Bone marrow (tissue), 2 donors: Measurements from ENCODE around the gene MMAB.

Experiments used
- DNase-seq, 2 donors: peaks; one replicate each; lab custom pipeline; 2025; lab: John Stamatoyannopoulos, UW

MMAB gene

DNA sequence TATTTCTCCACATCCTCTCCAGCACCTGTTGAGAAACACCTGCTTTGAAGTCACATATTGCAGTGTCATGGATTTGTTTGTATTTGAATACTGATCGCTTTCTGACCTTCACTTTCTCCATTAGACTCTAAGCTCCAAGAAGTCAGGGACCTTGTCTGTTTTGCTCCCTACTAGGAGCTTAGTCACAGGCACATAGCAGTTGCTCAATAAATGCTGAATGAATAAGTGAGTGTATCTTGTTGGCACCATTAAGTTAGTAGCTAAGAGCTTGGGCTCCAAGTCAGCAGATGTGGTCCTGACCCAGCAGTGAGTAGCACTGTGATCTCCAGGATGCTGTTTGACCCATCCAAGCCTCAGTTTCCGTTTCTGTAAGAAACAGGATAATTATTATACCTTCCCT lies 10.4 kb upstream of the MMAB start:
- DNase-seq = no peak

DNA sequence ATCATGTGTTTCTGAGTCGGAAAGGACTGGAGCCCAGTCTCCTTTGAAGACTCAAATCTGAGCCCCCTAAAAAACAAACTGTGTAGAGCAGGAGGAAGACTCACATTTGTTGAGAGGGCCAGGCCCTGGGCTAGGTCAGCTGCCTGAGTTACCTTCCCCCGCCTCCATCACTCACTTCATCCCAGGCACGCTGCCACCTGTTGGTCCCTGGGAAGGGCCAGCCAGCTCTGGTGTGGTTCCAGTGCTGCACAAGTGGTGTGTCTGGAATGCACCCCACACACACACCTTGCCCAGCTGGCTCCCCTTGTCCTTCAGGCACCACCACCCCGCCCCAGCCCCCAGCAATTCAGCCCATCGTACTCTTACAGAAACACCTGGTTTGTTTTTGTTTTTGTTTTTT lies 9.3 kb upstream of the MMAB start:
- no peak for DNase-seq

DNA sequence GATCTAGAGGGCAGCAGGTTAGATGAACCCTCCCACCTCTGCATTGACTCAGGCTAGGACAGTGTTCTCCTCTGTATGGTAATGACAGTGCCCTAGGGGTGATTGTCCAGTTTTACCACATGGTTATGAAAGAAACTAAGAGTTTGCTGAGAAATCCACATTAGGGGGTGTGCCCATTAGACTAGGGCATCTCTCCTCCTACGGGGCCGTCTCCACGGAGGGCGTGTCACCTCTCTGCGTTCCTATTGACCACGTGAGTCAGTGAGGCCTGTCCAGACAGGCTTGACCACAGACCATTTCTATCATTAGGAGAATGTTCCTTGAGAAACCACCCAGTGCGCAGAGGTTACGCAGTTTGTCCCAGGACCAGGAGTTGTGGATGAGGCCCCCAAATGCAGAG lies 8.6 kb upstream of the MMAB start:
- no peak for DNase-seq

DNA sequence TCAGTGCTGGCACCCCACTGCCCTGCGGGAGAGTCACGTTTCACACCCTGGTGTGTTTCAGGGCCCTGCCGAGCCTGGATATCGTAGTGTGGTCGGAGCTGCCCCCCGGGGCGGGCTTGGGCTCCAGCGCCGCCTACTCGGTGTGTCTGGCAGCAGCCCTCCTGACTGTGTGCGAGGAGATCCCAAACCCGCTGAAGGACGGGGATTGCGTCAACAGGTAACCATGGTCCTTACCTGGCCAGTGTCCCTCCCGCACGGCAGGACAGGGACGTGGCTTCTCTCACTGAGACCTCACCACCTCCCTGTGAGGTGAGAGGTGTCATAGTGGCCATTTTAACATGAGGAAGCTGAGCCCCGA lies 8.0 kb upstream of the MMAB start:
- DNase-seq = no peak

DNA sequence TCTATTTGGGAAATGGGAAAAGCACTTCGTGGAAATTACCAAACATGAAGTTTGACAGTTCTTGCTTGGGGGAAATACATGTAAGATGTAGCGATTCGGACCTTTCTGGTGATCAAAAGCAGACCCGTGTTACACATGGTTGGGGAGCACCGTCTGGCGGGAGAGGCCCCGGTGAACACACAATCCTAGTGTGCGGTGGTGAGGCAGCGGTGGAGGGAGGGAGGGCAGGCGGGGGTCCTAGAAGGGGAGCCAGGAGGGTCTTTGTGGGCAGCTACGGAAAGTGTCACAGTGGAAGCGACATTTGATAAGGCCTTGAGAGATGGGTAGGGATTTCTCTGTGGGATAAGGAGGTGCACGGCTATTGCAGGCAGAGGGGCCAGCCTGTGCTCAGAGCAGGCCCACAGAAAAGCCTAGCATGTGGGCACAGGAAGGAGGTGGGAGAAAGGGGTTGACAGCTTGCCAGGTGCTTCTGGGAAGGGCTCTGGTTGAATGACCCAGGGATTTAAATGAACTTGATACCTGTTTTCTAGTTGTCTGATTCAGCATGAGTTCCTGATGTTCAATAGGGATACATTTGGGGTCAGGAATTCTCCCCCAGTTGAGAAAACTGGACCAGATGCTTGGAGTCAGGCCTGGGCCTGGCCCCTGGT lies 7.5 kb upstream of the MMAB start:
- no peak for DNase-seq

DNA sequence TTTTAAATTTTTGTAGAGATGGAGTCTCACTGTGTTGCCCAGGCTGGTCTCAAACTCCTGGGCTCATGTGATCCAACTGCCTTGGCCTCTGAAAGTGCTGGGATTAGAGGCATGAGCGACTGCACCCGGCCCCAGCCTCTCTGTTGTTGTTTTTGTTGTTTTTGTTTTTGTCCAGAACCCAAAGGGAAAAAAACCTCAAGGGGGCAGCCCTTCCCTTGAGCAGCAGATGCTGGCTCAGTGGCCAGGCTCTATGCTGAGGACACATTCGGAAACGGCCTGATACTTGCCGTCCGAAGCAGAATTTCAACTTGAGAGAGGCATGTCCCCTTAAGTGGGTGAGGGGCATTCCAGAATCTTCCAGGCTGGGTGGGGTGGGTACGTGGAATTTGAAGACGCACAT lies 7.0 kb upstream of the MMAB start:
- DNase-seq = no peak

DNA sequence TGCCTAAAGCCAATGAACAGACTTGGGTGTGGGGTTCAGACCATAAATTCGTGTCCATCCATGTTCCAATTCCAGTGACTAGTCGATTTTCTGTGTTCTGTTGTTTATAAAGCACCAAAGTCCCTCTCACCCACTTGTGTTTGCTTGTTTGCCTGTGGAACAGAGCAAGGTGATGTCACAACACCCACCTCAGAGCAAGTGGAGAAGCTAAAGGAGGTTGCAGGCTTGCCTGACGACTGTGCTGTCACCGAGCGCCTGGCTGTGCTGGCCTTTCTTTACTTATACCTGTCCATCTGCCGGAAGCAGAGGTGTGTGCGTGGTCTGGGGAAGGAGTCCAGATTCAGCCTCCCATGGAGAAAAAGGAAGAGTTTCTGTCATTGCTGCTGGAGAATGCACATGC lies 6.3 kb upstream of the MMAB start:
- DNase-seq = no peak

DNA sequence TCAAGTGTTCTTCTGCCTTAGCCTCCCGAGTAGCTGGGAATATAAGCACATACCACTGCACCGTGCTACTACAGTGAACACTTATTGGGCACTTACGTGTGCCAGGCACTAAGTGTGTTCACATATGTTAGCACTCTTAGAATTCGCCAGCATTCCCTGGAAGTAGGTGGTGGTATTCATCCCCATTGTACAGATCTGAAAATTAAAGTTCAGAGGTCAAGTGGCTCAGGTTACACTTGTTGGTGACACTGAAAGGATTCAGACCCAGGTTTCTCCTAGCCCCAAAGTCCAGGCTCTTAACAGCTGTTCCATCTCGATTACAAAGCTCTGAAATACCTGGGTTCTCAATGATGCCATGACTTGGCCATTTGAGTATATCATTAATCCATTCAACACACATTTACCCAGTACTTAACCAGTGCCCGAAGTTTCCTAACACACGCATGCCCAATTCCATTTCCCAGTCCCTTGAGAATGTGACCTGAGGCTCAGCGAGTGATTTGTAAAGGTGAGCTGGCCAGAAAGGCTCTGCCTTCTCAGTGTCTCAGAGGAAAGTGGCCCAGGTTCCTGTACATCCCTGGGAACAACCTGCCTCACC lies 5.1 kb upstream of the MMAB start:
- no peak for DNase-seq

DNA sequence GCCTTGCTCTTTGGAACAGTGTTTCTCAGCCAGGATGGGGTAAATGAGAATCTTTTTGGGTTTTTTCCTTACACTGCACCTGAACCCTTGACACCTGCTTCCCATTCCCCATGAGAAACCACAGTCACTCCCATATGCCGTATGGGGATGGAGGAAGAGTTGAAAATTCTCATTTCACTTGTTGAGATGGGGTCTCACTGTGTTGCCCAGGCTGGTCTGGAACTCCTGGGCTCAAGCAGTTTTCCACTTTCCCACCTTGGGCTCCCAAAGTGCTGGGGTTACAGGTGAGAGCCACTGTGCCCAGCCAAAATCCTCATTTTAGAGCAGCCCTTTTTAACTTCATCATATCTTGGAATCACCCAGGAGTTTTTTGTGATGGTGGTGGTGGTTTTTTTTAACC lies 4.0 kb upstream of the MMAB start:
- no peak for DNase-seq

DNA sequence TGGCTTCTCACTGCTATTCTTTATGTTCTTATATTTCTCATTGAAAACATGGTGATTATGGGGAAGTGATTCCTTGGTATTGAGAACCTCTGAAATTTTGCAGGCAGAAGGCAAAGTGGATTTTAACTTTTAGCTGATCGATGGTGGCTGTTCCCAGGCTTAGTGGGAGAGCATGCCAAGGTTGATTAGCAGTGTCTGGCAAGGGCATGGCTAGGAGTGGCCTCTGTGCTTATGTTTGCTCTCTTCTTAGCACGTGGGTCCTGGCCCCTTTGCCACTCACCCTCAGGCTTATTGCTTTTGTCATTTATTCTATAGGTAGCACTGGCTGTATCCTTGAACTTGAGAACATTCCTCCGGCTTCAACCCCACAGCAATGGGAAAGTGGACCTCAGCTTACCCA lies 2.4 kb upstream of the MMAB start:
- DNase-seq = no peak

DNA sequence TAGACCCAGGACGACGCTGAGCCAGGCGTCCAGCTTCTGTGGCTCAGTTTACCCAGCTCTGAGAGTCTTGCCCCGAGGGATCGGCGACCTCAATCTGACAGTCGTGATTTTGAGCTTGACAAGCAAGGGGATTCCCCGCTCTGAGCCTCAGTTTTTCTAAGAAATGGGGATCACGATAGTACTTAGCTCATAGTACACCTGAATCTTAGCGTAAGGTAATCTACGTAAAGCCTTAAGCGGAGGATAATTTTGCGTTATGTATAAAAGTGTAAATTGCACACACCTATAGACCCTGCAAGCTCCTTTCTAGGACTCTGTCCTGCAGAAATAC lies 575 bp upstream of the MMAB start:
- peak in 1 of 2 donors; percentile 19 for DNase-seq

DNA sequence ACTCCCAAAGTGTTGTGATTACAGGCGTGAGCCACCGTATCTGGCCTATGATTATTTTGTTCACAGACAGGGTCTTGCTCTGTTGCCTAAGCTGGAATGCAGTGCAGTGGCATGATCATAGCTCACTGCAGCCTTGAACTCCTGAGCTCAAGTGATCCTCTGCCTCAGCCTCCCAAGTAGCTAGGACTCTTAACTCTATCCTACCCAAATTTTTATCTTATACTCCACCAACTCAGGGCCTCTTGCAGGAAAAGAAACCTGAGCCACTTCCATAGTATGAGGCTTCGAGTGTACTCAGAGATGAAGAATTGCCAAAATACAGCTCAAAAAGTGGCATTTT lies 828 bp downstream of the MMAB start:
- DNase-seq = no peak

DNA sequence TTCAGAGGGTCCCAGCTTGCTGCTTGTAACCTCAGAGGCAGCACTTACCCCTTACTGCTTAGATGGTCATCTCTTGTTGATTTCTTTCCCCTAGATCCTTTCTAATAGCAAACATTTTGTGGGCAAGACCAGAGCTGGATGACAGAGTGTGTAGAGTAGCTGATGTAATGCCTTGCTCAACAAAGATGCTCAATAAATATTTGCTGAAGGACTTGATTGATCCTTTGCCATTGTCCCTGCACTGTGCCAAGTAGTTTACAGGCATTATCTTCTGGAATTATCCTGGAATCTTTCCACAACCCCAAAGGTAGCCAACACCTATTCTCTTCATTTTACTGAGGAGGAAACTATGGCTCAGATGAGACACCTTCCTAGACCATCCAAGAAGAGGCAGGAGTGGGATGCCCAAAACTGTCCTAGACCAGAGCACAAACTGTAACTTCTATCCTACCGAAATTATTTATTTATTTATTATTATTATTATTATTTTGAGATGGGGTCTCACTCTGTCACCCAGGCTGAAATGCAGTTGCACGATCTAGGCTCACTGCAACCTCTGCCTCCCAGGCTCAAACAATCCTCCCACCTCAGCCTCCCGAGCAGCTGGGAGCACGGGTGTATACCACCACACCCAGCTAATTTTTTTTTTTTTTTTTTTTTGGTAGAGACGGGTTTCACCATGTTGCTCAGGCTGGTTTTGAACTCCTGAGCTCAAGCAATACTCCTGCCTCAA lies 1.4 kb downstream of the MMAB start:
- DNase-seq = no peak

DNA sequence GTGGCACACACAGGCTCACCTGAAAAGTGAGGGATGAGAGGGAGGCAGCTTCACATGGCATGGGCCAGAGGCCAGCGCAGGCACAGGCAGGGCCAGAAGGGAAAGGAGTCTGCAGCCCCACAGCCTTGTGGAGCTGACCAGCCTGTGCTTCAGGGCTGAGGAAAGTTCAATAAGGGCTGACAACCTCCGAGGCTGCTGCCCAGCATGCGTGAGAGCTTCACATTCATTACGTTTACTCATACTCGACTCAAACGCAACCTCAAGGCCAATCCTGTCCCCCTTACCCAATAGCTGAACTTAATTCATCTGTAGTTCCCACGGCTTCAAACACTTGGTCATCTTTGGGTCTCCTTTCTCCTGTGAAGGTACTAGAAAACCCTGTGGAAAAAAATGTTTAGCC lies 4.8 kb downstream of the MMAB start:
- DNase-seq = no peak

DNA sequence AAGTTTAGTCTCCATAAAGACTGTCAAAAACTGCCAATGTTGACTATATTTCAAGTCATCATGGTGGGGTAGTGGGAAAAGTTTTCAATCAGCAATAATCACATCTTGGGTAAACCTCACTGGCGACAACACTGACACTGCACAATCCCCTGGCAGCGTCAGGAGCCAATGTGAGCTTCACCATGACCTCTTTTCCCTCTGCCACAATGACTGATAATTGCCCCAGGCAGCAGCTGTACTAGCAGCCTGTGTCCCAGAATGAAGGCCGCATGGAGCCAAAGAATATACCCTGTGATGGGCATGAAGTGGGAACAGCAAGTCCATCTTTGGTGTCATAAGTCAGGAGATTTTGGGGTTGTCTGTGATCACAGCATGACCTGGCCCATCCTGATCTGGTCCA lies 5.3 kb downstream of the MMAB start:
- DNase-seq = no peak

DNA sequence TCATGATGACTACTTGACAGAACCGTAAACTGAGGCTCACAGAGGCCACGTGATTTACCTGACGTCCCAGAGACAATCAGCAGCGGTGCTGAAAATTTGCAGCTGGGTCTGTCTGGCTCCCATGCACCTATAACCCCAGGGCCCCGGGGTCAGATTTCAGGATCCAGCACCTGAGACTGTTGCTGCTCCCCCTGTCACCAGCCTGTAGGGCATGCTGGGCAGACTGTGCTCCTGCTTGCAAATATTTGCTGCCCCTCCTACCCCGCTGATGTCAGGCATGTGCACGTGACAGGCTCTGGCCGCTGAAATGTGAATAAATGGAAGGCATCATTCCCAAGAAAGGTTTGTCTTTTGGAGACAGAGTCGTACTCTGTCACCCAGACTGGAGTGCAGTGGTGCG lies 6.0 kb downstream of the MMAB start:
- no peak for DNase-seq

DNA sequence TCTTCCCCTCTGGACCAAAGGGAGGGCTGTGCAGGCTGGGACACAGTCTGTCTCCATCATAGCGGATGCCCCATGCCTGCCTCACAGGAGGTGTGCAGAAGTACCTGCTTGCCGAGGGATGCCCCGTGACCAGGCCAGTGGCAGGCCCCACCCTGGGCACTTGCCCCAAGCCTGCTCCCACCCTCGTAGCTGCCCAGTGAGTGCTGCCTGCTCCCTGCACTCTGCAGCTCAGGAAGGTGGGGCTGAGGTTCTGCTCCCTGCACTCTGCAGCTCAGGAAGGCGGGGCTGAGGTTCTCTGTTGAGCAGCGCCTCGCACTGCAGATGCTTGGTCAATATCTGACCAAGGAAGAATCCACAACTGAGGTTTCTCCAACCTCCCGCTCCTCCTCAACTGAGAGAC lies 6.9 kb downstream of the MMAB start:
- DNase-seq = no peak

DNA sequence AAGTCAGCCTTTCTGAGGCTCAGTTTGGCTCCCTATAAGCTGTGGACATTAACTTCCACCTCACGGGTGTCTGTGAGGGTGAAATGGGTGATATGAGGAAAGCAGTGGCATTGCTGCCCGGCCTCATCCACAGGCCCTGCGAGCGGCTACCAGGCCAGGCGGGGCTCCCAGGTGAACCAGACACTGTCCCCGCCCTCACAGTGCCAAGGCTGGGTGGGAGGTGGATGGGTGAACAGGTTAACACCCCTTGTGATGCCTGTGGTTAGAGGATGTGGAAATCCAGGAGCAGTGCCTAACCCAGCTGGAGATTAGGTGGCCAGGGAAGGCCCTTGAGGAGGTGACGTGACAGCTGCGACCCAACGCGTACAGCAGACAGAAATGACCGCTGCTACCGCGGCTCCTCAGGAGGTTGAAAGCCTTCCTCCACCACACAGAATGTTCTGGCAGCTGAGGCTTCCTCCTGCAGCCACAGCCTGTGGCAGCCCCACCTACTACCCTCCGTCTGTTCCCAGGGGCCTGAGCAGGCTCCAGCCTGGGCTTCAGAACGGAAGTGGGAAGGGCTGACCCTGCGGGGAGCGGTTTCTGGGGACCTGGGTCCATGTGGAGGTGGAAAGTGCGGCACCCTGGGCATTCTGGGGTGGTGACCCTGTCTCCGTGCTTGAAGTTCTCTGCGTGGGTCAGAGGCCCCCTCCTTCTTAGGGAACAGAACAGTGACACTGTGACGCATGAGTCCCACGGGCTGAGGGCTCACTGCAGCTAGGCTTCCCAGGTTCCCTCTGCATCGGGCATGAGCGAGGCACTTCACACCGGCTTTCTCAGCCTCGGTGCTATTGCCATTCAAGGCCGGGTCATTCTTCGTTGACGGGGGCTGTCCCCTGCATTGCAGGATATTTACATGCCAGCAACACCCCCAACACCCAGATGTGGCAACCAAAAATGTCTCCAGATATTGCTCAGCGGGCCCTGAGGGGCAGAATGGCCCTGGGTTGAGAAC lies 9.7 kb downstream of the MMAB start:
- DNase-seq = no peak

DNA sequence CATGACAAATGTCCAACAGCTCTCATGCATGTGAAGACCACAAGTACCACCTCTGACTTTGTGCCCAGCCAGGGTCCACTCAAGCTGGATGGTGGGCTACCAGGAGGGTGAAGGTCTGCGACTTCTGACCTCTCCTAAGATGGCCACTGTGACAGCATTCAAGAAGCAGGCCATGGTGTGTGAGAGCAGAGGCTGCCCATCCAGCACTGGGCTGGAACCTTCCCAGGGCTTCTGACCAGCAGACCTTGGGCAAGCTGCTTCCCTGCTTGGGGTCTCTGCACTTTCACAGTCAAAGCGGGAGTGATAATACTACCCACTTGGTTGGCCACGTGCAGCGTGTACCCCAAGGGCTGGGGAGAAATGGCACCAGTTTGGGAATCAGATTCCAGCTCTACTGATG lies 10.4 kb downstream of the MMAB start:
- no peak for DNase-seq

DNA sequence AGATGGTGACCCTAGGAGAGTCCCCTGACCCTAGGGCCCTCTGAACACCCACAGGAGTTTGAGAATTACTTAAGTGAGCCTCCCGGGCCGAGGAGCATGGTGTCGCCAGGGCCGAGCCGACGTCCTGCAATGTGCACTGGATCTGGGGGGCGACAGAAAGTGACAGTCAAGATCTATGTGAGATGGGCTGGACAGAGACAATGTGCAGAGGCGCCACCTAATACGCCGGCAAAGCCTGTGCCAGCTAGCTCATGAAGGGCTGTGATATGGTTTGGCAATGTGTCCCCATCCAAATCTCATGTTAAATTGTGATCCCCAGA lies 11.6 kb downstream of the MMAB start:
- DNase-seq = no peak

DNA sequence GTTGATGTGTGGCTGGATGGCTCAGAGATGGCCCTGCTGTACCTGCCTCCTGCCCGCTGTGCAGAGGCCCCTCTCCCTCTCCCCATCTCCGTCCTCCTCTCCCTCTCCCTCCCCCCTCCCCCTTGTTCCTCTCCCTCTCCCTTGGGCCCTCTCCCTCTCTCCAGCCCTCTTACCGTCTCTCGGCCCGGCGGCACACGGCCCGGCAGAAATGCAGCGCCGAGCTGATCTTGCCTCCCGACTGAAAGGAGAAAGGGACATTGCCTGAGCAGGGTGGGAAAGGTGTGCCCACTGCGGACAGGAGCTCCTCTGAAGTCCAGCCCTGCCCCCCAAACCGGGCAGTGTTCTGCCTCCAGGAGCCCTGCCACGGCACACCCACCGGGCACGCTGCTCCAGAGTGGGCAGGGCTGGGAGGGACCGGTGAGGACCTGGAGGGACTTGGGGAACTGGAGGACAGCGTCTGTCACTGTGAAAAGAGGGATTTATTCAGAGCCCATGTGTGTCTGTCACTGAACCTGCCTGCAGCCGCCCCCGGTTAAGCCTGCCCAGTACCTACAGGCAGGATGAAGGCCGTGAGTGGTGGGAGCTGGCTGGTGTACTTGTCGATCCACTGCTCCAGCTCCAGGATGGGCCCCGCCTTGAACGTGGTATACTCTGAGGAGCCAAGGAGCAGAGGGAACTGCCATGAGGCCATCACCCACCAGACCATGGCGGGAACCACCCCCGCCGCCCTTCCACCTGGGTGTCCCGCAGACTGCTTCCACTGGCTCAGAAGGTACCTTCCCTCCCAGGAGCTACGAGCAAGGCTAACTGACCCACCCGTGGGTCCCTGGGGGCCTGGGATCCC lies 12.2 kb downstream of the MMAB start:
- no peak for DNase-seq

DNA sequence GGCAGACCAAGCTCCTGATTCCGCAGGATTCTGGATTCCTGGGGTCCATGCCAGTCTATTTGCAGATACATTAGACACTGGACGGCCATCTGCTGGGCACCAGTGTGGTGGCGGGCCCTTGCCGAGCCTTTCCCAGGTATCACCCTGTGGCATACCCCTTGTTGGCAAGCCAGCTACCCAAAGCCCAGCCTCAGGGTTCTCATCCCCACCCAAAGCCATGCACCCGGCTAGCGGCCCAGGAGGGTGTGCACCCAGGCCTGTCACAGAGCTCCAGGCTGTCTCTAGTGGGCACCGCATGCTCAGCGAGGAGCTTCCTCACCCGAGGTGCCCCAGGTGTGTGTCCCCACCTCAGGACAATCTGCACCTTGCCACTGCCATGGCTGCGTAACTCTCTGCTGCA lies 13.7 kb downstream of the MMAB start:
- no peak for DNase-seq
